HEK293 (cell line): ENCODE measurements around the gene PDE3A.

Experiments used
- CTCF ChIA-PET: fragments of 350-600 bp; formaldehyde crosslinking; extraction: SDS; loops from one replicate; lab custom pipeline; 2021; ENCODE audit warnings: antibody characterized with exemption; lab: Yijun Ruan, JAX
- POLR2A ChIA-PET: fragments of 300-600 bp; formaldehyde crosslinking; extraction: SDS; loops from one replicate; lab custom pipeline; 2020; ENCODE audit warnings: antibody characterized with exemption, inconsistent platforms; lab: Yijun Ruan, JAX
- H3K27ac ChIP-seq: fragments of 200-500 bp; sonication (Bioruptor generic); 2 replicates; pipeline ENCODE4 v1.5.1; 2014; ENCODE audit warnings: low read depth, low read length, control low read depth, inconsistent platforms; ENCODE audit errors: extremely low read depth
- H3K36me3 ChIP-seq, 2 experiments: fragments of 200-500 bp in 1 of 2; sonication (Bioruptor generic) in 1 of 2; 1 replicate in 1 of 2; 2 replicates in 1 of 2; pipeline ENCODE4 v1.5.1; 2014 to 2017; ENCODE audit warnings: inconsistent platforms in 2 of 2, low read length in 2 of 2; ENCODE audit not compliant: control insufficient read depth in 2 of 2, insufficient read depth in 1 of 2
- H3K4me1 ChIP-seq: fragments of 200-500 bp; sonication (Bioruptor generic); 2 replicates; pipeline ENCODE4 v1.5.1; 2014; ENCODE audit warnings: mild to moderate bottlenecking, low read length, inconsistent platforms; ENCODE audit not compliant: control insufficient read depth, insufficient read depth
- H3K4me3 ChIP-seq: 2 replicates; pipeline ENCODE4 v1.5.1; 2011; ENCODE audit warnings: low read depth, mild to moderate bottlenecking, control low read depth, low read length, moderate library complexity
- H3K9me3 ChIP-seq: fragments of 200-500 bp; sonication (Bioruptor generic); 2 replicates; pipeline ENCODE4 v1.5.1; 2014; ENCODE audit warnings: low read depth, low read length, inconsistent platforms; ENCODE audit not compliant: control insufficient read depth, insufficient read depth
- HOXD13 ChIP-seq: sonication (generic); formaldehyde crosslinking; IDR thresholded peaks from 2 replicates; pipeline ENCODE4 v1.8.0; 2022; ENCODE audit warnings: missing genetic modification reagents, borderline replicate concordance
- MYNN ChIP-seq: fragments of 450-650 bp; formaldehyde crosslinking; IDR thresholded peaks from 2 replicates; pipeline ENCODE4 v1.5.1; 2016; ENCODE audit warnings: missing biosample characterization, missing genetic modification characterization, borderline replicate concordance
- MZF1 ChIP-seq: fragments of 450-650 bp; formaldehyde crosslinking; IDR thresholded peaks from 2 replicates; pipeline ENCODE4 v1.5.1; 2017; ENCODE audit warnings: missing biosample characterization, missing genetic modification characterization, borderline replicate concordance
- ZBTB17 ChIP-seq: fragments of 450-650 bp; formaldehyde crosslinking; IDR thresholded peaks from 2 replicates; pipeline ENCODE4 v1.5.1; 2016; ENCODE audit warnings: missing biosample characterization, missing genetic modification characterization
- ZBTB20 ChIP-seq: fragments of 450-650 bp; formaldehyde crosslinking; IDR thresholded peaks from 2 replicates; pipeline ENCODE4 v1.5.1; 2016; ENCODE audit warnings: missing biosample characterization, missing genetic modification characterization
- ZNF239 ChIP-seq: fragments of 450-650 bp; formaldehyde crosslinking; IDR thresholded peaks from 2 replicates; pipeline ENCODE4 v1.5.1; 2016; ENCODE audit warnings: missing biosample characterization, missing genetic modification characterization
- ZNF274 ChIP-seq, 2 experiments: fragments of 200-500 bp in 1 of 2; fragments of 450-650 bp in 1 of 2; sonication (Bioruptor generic) in 1 of 2; formaldehyde crosslinking in 1 of 2; IDR thresholded peaks; 2 replicates each; pipeline versions ENCODE4 v1.5.1 to v1.6.1; 2014 to 2016; ENCODE audit warnings: borderline replicate concordance in 1 of 2, inconsistent platforms in 1 of 2, low read length in 1 of 2, missing biosample characterization in 1 of 2, missing genetic modification characterization in 1 of 2
- ZNF433 ChIP-seq: fragments of 450-650 bp; formaldehyde crosslinking; IDR thresholded peaks from 2 replicates; pipeline ENCODE4 v1.5.1; 2016; ENCODE audit warnings: missing biosample characterization, missing genetic modification characterization, low read depth
- ZNF549 ChIP-seq: fragments of 450-650 bp; IDR thresholded peaks from 2 replicates; pipeline ENCODE4 v1.5.1; 2018; ENCODE audit warnings: missing biosample characterization, missing genetic modification characterization, mild to moderate bottlenecking, inconsistent platforms, moderate library complexity
- ZNF777 ChIP-seq: fragments of 450-650 bp; formaldehyde crosslinking; IDR thresholded peaks from 2 replicates; pipeline ENCODE4 v1.5.1; 2017; ENCODE audit warnings: missing biosample characterization, missing genetic modification characterization, borderline replicate concordance
- ZNF785 ChIP-seq: fragments of 450-650 bp; formaldehyde crosslinking; IDR thresholded peaks from 2 replicates; pipeline ENCODE4 v1.5.1; 2016; ENCODE audit warnings: missing biosample characterization, missing genetic modification characterization
- ZNF791 ChIP-seq: fragments of 450-650 bp; formaldehyde crosslinking; IDR thresholded peaks from 2 replicates; pipeline ENCODE4 v1.5.1; 2016; ENCODE audit warnings: missing biosample characterization, missing genetic modification characterization
- ZNF837 ChIP-seq: fragments of 450-650 bp; formaldehyde crosslinking; IDR thresholded peaks from 2 replicates; pipeline ENCODE4 v1.5.1; 2016; ENCODE audit warnings: missing biosample characterization, missing genetic modification characterization
- ZSCAN30 ChIP-seq: fragments of 450-650 bp; IDR thresholded peaks from 2 replicates; pipeline ENCODE4 v1.5.1; 2018; ENCODE audit warnings: missing biosample characterization, mild to moderate bottlenecking, missing genetic modification characterization, moderate library complexity
- TF ChIP-seq, protein P1 (sequence below): fragments of 450-650 bp; formaldehyde crosslinking; IDR thresholded peaks from 2 replicates; pipeline ENCODE4 v1.5.1; 2016; ENCODE audit warnings: missing biosample characterization, missing genetic modification characterization
- TF ChIP-seq, protein P2 (sequence below): fragments of 450-650 bp; formaldehyde crosslinking; IDR thresholded peaks from 2 replicates; pipeline ENCODE4 v1.5.1; 2016; ENCODE audit warnings: missing biosample characterization, missing genetic modification characterization, borderline replicate concordance
- TF ChIP-seq, protein P3 (sequence below): IDR thresholded peaks from 2 replicates; pipeline ENCODE4 v1.6.1; 2011; ENCODE audit warnings: mild to moderate bottlenecking, low read depth, low read length, borderline replicate concordance
- TF ChIP-seq, protein P4 (sequence below): fragments of 450-650 bp; formaldehyde crosslinking; IDR thresholded peaks from 2 replicates; pipeline ENCODE4 v1.5.1; 2016; ENCODE audit warnings: missing biosample characterization, missing genetic modification characterization
- TF ChIP-seq, protein P5 (sequence below): fragments of 450-650 bp; formaldehyde crosslinking; IDR thresholded peaks from 2 replicates; pipeline ENCODE4 v1.5.1; 2016; ENCODE audit warnings: missing biosample characterization, missing genetic modification characterization
- TF ChIP-seq, protein P6 (sequence below): fragments of 450-650 bp; formaldehyde crosslinking; IDR thresholded peaks from 2 replicates; pipeline ENCODE4 v1.5.1; 2016; ENCODE audit warnings: missing biosample characterization, missing genetic modification characterization

The PDE3A gene

DNA sequence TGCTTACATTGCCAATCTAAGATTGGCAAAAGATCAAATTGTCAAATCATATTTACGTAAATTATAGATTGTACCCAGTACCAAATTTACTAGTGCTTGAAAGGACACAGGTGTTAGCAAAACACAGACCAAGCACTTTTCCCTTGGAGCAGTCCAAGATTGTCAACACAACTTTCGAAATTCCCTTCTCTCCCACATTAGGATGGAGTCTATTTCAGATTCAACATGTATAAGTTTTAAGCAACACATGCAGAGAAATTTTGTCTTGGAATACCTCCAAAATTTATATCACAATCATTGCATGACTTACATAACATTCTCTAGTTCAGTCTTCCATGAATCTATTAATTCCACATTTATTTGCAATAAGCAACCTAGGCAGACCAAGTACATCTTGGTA, 251.9 kb downstream of the PDE3A start:
- H3K27ac ChIP-seq = no peak overlapping the region
- no peaks in the 10 kb centered on the region for H3K4me1 ChIP-seq
- ChIA-PET CTCF (no interaction called here), POLR2A (no interaction called here)
- TF ChIP-seq, protein P1, sequence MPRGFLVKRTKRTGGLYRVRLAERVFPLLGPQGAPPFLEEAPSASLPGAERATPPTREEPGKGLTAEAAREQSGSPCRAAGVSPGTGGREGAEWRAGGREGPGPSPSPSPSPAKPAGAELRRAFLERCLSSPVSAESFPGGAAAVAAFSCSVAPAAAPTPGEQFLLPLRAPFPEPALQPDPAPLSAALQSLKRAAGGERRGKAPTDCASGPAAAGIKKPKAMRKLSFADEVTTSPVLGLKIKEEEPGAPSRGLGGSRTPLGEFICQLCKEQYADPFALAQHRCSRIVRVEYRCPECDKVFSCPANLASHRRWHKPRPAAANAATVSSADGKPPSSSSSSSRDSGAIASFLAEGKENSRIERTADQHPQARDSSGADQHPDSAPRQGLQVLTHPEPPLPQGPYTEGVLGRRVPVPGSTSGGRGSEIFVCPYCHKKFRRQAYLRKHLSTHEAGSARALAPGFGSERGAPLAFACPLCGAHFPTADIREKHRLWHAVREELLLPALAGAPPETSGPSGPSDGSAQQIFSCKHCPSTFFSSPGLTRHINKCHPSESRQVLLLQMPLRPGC (tag by site-specific recombination) = no peak
- TF ChIP-seq, protein P2, sequence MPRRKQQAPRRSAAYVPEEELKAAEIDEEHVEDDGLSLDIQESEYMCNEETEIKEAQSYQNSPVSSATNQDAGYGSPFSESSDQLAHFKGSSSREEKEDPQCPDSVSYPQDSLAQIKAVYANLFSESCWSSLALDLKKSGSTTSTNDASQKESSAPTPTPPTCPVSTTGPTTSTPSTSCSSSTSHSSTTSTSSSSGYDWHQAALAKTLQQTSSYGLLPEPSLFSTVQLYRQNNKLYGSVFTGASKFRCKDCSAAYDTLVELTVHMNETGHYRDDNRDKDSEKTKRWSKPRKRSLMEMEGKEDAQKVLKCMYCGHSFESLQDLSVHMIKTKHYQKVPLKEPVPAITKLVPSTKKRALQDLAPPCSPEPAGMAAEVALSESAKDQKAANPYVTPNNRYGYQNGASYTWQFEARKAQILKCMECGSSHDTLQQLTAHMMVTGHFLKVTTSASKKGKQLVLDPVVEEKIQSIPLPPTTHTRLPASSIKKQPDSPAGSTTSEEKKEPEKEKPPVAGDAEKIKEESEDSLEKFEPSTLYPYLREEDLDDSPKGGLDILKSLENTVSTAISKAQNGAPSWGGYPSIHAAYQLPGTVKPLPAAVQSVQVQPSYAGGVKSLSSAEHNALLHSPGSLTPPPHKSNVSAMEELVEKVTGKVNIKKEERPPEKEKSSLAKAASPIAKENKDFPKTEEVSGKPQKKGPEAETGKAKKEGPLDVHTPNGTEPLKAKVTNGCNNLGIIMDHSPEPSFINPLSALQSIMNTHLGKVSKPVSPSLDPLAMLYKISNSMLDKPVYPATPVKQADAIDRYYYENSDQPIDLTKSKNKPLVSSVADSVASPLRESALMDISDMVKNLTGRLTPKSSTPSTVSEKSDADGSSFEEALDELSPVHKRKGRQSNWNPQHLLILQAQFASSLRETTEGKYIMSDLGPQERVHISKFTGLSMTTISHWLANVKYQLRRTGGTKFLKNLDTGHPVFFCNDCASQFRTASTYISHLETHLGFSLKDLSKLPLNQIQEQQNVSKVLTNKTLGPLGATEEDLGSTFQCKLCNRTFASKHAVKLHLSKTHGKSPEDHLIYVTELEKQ (tag by site-specific recombination) = no peak
- TF ChIP-seq ZNF549 (tag by site-specific recombination) = no peak
- TF ChIP-seq ZNF433 (tag by site-specific recombination) = no peak
- TF ChIP-seq, protein P3, sequence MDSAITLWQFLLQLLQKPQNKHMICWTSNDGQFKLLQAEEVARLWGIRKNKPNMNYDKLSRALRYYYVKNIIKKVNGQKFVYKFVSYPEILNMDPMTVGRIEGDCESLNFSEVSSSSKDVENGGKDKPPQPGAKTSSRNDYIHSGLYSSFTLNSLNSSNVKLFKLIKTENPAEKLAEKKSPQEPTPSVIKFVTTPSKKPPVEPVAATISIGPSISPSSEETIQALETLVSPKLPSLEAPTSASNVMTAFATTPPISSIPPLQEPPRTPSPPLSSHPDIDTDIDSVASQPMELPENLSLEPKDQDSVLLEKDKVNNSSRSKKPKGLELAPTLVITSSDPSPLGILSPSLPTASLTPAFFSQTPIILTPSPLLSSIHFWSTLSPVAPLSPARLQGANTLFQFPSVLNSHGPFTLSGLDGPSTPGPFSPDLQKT = no peak
- TF ChIP-seq HOXD13 (CRISPR knock-in tag) = no peak
- no peak for TF ChIP-seq ZSCAN30 (tag by site-specific recombination)
- TF ChIP-seq ZNF837 = no peak
- TF ChIP-seq, protein P4, sequence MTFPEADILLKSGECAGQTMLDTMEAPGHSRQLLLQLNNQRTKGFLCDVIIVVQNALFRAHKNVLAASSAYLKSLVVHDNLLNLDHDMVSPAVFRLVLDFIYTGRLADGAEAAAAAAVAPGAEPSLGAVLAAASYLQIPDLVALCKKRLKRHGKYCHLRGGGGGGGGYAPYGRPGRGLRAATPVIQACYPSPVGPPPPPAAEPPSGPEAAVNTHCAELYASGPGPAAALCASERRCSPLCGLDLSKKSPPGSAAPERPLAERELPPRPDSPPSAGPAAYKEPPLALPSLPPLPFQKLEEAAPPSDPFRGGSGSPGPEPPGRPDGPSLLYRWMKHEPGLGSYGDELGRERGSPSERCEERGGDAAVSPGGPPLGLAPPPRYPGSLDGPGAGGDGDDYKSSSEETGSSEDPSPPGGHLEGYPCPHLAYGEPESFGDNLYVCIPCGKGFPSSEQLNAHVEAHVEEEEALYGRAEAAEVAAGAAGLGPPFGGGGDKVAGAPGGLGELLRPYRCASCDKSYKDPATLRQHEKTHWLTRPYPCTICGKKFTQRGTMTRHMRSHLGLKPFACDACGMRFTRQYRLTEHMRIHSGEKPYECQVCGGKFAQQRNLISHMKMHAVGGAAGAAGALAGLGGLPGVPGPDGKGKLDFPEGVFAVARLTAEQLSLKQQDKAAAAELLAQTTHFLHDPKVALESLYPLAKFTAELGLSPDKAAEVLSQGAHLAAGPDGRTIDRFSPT (tag by site-specific recombination) = no peak
- no peak for TF ChIP-seq MZF1 (tag by site-specific recombination)
- TF ChIP-seq ZNF239 (tag by site-specific recombination) = no peak
- no peak for TF ChIP-seq ZNF777 (tag by site-specific recombination)
- TF ChIP-seq ZBTB17 (tag by site-specific recombination) = no peak
- no peak for TF ChIP-seq ZNF274 (IDR thresholded peaks at IDR 0.05; ENCODE audit: low read length)
- TF ChIP-seq ZNF274 (tag by site-specific recombination; IDR thresholded peaks at IDR 0.05; ENCODE audit: borderline replicate concordance) = no peak
- TF ChIP-seq ZBTB20 = no peak
- TF ChIP-seq ZNF785 (tag by site-specific recombination) = no peak
- TF ChIP-seq, protein P5, sequence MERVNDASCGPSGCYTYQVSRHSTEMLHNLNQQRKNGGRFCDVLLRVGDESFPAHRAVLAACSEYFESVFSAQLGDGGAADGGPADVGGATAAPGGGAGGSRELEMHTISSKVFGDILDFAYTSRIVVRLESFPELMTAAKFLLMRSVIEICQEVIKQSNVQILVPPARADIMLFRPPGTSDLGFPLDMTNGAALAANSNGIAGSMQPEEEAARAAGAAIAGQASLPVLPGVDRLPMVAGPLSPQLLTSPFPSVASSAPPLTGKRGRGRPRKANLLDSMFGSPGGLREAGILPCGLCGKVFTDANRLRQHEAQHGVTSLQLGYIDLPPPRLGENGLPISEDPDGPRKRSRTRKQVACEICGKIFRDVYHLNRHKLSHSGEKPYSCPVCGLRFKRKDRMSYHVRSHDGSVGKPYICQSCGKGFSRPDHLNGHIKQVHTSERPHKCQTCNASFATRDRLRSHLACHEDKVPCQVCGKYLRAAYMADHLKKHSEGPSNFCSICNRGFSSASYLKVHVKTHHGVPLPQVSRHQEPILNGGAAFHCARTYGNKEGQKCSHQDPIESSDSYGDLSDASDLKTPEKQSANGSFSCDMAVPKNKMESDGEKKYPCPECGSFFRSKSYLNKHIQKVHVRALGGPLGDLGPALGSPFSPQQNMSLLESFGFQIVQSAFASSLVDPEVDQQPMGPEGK (tag by site-specific recombination) = no peak
- TF ChIP-seq, protein P6, sequence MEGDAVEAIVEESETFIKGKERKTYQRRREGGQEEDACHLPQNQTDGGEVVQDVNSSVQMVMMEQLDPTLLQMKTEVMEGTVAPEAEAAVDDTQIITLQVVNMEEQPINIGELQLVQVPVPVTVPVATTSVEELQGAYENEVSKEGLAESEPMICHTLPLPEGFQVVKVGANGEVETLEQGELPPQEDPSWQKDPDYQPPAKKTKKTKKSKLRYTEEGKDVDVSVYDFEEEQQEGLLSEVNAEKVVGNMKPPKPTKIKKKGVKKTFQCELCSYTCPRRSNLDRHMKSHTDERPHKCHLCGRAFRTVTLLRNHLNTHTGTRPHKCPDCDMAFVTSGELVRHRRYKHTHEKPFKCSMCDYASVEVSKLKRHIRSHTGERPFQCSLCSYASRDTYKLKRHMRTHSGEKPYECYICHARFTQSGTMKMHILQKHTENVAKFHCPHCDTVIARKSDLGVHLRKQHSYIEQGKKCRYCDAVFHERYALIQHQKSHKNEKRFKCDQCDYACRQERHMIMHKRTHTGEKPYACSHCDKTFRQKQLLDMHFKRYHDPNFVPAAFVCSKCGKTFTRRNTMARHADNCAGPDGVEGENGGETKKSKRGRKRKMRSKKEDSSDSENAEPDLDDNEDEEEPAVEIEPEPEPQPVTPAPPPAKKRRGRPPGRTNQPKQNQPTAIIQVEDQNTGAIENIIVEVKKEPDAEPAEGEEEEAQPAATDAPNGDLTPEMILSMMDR (tag by site-specific recombination) = no peak
- no peak for TF ChIP-seq MYNN (tag by site-specific recombination)
- no peak for TF ChIP-seq ZNF791 (tag by site-specific recombination)
- no peaks in the 10 kb centered on the region for H3K9me3 ChIP-seq
- H3K36me3 ChIP-seq = no peaks in the 10 kb centered on the region
- H3K4me3 ChIP-seq = no peak overlapping the region
